PC-3 (cell line): ENCODE data around the gene GATA3.

Experiments
- EZH2 ChIP-seq: fragments of 300-600 bp; sonication (generic); IDR thresholded peaks from one replicate; pipeline ENCODE4 v1.6.1; 2017; ENCODE audit warnings: antibody characterized with exemption, mild to moderate bottlenecking, low read length; ENCODE audit not compliant: unreplicated experiment
- EZH2phosphoT487 ChIP-seq: fragments of 300-600 bp; sonication (generic); IDR thresholded peaks from 2 replicates; pipeline ENCODE4 v1.6.1; 2018; ENCODE audit warnings: mild to moderate bottlenecking, antibody characterized with exemption, low read length, borderline replicate concordance
- TF ChIP-seq, protein P1 (sequence below): fragments of 300-600 bp; sonication (generic); conservative IDR thresholded peaks from 2 replicates; pipeline ENCODE4 v1.5.1; 2017; ENCODE audit warnings: antibody characterized with exemption, low read depth, mild to moderate bottlenecking, low read length

DNA sequence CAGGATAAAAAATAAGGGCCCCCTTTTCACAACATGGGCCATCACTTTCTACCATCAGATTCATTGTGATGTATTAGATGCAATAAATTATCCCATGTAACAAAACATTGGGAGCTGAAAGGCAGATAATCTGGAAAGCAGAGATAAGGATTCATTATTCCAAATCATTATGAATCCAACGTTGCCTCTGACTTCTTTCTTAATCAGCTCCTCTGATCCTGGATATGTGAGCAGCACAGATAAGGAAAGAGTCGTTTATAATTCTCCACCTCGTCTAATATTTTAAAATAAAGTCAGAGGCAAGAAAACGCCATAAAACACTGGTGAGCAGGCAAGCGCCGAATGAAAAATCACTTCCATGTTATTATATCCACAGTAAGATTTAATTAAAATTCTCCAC is 13.8 kb upstream of the GATA3 start:
- TF ChIP-seq, protein P1, sequence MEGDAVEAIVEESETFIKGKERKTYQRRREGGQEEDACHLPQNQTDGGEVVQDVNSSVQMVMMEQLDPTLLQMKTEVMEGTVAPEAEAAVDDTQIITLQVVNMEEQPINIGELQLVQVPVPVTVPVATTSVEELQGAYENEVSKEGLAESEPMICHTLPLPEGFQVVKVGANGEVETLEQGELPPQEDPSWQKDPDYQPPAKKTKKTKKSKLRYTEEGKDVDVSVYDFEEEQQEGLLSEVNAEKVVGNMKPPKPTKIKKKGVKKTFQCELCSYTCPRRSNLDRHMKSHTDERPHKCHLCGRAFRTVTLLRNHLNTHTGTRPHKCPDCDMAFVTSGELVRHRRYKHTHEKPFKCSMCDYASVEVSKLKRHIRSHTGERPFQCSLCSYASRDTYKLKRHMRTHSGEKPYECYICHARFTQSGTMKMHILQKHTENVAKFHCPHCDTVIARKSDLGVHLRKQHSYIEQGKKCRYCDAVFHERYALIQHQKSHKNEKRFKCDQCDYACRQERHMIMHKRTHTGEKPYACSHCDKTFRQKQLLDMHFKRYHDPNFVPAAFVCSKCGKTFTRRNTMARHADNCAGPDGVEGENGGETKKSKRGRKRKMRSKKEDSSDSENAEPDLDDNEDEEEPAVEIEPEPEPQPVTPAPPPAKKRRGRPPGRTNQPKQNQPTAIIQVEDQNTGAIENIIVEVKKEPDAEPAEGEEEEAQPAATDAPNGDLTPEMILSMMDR, result no peak
- TF ChIP-seq EZH2 (no peak), EZH2phosphoT487 (no peak)
